NCI-H82 treated with DMSO at 0.1 percent for 48 hours (cell line): Measurements from ENCODE around the gene KIN.
"Not testable (repeated sequence)": the region's sequence is repeated elsewhere in the genome, so short reads cannot be mapped to it uniquely, and the experiment has no call there.

Experiments used
- DNase-seq: peaks from one replicate; lab custom pipeline; 2025; ENCODE audit not compliant: unreplicated experiment; lab: John Stamatoyannopoulos, UW

The KIN gene

DNA sequence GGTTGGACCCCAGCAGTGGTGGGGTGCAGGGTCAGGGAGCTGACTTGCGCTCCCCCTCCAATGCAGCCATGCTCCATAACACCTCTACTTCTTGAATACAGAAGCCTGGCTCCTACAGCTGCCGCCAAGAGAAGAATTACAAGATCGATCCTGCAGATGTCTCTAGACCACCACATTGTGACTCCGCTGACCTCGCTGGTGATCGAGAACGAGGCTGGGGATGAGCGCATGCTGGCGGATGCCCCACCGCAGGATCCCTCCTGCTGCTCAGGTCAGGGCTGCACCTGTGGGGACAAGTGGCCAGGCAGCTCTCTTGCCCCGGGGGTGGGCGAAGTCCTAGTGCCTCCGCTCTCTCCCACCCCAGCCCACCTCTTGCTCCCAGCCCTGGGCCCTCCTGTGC is 53.0 kb downstream of the KIN start:
- DNase-seq, result no peak

DNA sequence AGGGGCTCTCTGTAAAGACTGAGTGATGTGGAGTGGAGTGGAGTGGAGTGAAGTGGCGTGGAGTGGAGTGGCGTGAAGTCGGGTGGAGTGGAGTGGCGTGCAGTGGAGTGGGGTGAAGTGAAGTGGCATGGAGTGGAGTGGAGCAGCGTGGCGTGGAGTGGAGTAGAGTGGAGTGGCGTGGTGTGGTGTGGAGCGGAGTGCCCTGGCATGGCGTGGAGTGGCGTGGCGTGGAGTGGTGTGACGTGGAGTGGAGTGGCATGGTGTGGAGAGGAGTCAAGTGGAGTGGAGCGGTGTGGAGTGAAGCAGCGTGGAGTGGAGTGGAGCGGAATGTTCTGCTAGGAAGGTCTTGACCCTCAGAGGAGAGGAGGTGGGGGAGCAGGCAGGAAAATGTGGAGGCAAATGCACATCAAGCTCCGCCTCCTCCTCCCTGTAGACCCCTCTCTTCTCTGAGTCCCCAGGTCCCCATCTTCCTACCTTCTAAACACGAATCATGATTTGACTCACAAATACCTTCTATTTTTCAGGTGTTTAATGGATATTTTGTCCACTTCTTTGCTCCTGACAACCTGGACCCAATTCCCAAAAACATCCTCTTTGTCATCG is 64.8 kb downstream of the KIN start:
- no peak for DNase-seq

DNA sequence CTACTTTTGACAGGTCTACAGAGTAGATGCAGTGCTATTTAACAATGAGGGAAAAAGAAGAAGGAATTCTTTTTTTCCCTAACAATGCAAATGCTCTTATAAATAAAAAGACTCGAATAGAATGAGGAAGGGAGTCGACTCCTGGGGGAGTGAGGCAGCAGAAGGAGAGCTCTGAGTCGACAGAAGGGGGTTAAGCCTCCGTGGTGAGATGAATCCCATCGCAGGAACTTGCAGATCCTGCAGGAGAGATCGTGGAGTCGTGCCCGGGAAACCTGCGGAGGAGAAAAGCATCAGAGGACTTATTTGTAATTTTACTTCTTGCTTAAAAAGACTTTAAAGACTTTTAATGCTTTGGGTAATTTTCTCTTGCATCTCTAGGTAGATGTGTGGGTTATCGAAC is 67.3 kb downstream of the KIN start:
- no peak for DNase-seq

DNA sequence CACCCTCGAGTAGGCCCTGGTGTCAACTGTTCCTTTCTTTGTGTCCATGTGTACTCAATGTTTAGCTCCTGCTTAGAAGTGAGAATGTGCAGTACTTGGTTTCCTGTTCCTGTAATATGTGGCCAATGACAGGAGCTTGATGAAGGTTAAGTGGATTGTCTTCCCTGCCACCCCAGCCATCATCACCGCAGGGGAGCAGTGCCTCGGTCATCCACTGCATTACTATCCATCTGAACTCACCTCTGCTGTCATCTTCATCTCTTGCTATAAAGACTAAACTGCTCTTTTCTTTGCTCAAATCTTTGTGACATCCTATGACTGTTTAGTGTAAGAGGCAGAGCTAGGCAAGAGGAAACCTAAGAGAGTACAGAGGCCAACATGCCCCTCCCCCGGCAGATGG is 69.1 kb downstream of the KIN start:
- no peak for DNase-seq

DNA sequence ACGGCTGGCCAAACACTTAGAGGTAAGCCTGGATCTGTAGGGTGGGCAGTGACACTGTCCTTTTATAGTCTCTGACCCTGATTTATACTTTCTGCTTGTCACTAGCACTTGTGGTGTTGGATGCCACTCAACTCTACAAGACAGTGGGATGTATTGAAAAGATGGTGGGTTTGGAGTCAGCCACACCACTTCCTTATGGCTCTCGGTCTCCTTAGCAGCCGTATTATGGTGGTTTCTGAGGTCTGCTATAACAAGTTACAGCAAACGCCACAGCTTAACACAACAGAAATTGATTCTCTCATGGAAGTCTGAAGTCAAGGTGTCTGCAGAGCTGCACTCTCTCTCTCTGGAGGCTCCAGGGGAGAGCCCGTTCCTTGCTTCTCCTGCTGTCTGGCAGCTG is 70.0 kb downstream of the KIN start:
- no peak for DNase-seq

DNA sequence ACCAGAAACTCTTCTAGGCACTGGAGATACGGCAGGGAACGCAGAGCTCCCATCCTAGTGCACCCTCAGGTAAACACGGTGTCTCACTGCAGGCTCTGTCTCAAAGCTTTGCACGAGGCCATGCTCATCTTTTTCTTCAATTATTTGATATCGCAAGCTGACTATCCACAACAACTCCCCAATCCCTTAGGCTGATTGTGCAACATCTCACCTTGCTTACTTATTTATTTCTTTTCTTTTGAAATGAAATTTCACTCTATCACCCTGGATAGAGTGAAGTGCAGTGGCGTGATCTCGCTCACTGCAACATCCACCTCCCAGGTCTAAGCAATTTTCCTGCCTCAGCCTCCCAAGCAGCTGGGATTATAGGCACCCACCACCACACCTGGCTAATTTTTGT is 72.3 kb downstream of the KIN start:
- DNase-seq, result no peak

DNA sequence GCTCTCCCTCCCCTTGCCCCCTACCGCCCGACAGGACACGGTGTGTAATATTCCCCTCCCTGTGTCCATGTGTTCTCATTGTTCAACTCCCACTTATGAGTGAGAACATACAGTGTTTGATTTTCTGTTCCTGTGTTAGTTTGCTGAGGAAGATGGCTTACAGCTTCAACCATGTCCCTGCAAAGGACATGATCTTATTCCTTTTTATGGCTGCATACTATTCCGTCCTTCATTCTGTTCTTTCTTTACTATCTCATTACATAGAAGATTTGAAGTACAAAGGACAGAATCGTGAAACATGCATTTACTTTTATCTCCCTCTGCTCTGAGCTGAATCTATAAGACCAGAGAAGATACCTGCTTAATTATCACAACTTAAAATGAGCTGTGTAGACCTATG is 76.7 kb downstream of the KIN start:
- DNase-seq, result not testable (repeated sequence)

DNA sequence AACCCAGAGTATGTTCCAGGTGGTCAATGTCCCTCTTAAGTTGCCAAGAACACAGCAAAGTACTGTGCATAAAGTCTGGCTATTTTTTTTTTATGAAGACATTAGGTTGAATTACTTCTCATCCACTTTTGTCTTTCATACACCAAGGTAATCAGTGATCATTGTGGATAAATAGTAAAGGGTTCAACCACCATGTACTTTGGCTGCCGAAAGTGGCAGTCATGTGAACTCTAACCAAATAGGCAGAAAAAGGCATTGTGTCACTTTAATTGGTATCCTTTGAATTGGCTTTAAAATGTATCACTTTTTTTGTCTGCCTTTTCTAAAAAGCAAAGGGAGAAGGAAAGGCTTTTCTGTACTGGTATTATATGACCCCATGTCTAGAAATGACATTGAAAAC is 77.3 kb downstream of the KIN start:
- no peak for DNase-seq

DNA sequence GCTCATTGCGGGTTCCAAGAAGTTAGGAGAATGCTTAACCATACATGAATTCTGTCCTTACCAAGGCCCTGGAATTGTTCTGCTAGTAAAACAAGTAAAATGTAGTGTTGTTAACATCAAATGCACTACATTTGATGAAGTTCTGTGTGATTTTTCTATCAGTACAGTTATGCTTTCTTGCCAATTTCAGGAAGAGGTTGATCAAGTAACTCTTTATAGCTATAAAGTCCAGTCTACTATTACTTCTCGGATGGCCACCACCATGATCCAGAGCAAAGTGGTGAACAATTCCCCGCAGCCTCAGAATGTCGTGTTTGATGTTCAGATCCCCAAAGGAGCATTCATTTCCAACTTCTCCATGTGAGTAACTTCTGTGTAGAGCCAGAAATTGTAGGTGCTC is 79.0 kb downstream of the KIN start:
- no peak for DNase-seq

DNA sequence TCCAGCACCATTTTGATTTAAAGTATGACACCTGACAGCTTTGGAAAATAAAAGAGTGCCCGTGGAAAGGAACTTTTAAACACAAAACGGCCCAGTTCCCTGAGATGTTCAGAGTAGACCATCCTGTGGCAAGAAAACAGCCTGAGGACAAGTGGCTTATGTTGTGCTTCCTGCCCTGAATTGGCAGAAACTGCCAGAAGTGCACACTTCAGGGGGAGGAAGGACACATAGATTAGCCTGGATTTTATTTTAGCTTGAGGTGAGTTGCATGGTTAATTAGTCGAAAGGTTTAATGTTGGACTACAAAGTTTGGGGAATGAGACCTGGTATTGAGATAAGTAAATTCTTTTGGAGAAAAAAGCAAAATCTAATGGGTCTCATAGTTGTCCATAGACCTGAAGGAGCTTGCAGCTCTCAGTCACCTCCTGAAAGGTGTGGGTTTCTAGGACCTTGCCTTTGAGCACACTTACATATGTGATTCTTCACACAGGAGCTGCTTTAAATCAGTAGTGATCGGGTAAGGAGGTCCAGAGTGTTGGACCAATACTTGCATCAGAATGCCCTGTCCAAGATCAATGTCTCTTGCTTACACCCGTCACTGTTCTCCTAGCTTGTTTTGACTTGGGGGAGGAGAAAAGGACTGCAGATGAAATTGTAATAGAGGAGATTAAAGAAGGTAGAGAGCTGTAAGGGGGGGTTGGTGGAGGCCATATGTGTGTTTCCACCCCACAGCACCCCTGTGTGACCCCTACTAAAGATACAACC is 79.8 kb downstream of the KIN start:
- DNase-seq, result no peak

DNA sequence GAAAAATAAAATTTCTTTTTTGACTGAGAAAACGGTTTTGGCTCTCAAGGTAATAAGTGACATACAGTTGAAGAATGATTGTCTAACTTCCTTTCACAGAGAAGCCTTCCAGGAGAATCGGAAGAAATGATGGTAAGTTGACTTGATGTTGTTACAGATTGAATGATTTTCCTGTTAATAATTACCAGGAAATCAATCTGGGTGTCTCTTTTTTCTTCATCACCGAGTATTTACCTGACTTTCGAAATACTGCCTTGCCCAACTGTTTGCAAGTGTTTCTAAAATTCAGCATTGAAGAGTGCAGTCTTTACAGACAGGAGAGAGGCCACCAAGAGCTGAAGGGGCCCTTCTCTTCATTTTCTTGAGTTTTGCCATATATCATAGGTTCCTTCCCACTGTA is 80.7 kb downstream of the KIN start:
- DNase-seq, result no peak

DNA sequence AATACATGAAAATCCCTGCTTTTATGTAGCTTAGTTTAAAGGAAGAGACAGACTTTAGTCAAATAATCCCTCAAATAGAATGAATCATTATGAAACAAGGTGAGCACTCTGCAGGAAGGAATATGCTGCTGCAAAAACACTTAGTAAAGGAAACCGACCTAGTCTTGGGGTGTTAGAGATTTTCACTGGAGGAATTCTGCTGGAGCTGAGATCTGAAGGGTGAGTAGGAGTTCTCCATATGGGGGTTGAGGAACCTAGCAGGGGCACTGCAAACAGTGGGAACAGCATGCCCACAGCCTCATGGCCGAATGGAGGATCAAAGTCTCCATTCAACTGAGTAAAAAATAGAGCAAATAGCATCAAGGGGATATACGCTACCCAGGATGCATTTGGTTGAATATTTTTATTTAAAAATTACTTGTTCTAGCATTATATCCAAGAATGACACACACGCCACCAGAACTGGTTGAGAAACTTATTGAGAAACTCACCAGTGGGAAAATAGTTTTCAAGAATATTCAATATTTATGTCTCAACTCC is 81.2 kb downstream of the KIN start:
- no peak for DNase-seq

DNA sequence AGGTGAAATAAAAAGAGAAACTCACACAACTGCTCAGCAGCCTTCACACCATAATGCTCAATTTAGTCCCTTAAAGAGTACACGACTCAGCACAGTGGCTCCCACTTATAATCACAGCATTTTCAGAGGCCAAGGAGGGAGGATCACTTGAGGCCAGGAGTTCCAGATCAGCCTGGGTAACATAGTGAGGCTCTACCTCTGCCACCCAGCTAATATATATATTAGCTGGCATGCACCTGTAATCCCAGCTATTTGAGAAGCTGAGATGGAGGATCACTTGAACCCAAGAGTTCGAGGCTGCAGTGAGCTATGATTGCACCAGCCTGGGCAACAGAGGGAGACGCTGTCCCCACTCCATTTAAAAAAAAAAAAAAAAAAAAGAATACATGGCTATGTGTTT is 82.5 kb downstream of the KIN start:
- DNase-seq, result no peak

DNA sequence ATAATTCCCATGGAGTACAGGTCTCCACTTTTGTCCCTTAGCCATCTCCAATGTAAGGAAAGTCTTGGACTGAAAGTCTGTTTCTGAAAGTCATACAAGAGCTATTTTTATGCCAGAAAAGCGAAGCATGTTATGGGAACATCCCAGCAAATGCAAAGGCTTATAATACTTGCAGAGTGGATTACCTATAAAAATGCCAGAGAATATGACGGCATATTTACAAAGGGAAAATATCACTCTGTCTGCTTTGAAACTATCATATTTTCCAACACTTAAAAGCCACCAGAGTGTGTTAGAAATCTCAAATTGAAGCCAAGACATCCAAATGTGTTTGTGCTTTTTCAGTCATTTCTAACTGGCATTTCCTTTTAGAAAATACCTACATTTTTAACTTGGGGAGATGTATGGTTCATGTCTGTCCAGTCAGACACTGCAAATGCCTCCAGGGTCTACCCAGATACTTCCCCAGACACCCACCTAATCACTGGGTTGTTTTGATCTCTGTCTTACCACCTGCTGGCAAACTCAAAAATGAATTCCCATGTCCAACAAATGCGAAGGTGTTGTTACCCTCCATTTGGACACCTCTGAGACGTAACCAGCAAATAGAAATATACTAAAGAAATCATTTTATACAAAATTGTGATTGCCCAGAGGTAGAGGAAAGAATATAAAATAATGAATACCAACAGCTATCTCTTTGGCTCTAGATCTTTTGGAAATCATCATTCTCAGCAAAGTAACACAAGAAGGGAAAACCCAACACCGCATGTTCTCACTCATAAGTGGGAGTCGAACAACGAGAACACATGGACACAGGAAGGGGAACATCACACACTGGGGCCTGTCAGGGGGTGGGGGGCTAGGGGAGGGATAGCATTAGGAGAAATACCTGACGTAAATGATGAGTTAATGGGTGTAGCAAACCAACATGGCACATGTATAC is 83.4 kb downstream of the KIN start:
- no peak for DNase-seq

DNA sequence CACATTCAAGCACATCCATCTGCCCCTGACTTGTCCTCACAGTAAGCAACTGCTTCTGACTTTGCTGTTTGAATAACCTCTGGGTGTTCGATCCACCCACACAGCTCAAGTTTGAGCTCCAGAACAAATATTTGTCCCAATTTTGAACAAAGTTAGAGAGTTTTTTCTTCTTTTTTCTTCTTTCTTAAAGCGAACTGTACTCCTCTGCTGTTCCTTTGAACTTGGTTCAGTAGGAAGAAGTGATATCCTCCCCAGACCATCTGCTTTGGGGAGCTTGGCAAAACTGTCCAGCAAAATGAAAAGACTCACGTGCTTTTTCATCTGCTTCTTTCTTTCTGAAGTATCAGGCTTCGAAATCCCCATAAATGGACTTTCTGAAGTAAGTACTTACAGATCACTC is 84.7 kb downstream of the KIN start, which contains the start of gene ITIH2:
Gene ITIH2 (plus strand): TSS at position 177 of the 400 bp plus-strand sequence. CDS start 119 bp downstream, at position 296.
- no peak for DNase-seq

DNA sequence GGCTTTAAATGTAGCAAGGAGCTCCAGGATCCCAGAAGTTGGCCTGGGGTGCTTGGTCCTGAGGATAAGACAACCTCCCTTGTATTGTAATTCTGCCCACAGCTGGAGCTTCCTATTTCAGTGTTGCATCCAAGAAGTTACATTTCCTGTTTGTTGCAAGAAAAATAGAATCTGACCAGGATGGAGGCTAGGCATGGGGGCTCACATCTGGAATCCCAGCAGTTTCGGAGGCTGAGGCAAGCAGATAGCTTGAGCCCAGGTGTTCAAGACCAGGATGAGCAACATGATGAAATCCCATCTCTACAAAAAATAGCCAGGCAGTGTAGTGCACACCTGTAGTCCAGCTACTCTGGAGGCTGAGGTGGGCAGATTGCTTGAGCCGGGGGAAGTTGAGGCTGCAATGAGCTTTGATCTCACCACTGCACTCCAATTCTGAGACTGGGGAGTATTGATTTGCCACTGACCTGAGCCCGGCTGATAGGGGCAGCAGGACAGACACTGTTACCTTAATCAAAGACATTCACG is 85.4 kb downstream of the KIN start:
- DNase-seq, result no peak

DNA sequence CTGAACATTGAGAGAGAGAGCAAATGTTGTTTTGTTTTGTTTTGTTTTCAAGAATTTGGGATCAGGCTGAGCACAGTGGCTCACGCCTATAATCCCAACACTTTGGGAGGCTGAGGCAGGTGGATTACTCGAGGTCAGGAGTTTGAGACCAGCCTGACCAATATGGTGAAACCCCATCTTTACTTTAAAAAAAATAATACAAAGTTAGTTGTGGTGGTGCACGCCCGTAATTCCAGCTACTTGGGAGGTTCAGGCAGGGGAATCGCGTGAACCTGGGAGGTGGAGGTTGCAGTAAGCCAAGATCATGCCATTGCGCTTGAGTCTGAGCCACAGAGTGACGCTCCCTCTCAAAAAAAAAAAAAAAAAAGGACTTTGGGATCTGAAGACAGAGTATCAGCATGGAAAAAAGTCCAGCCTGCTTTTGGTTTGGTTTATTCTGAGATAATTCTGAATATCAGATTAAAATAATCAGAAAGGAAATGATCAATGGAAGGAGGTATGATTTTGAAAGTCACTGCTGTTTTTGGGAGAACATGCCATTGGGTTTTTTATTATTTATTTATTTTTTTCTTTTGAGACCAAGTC is 86.5 kb downstream of the KIN start:
- no peak for DNase-seq
